Loucy (cell line): ENCODE measurements around the gene AMN.

Experiments used
- H2AFZ ChIP-seq: fragments of 200-600 bp; sonication (generic); 2 replicates; pipeline ENCODE4 v1.6.0; 2016; ENCODE audit warnings: antibody characterized with exemption, mild to moderate bottlenecking, low read length, moderate library complexity
- H3F3A ChIP-seq: fragments of 200-600 bp; 2 replicates; pipeline ENCODE4 v1.6.0; 2016; ENCODE audit warnings: antibody characterized with exemption, low read depth, mild to moderate bottlenecking
- H3K27me3 ChIP-seq: fragments of 200-600 bp; sonication (generic); 2 replicates; pipeline ENCODE4 v1.6.1; 2014; ENCODE audit warnings: low read length, mild to moderate bottlenecking; ENCODE audit not compliant: insufficient read depth, poor library complexity, severe bottlenecking
- H3K36me3 ChIP-seq: fragments of 200-600 bp; sonication (generic); 2 replicates; pipeline ENCODE4 v1.6.1; 2016; ENCODE audit warnings: low read length; ENCODE audit not compliant: insufficient read depth
- H3K4me1 ChIP-seq: fragments of 200-600 bp; sonication (generic); 2 replicates; pipeline ENCODE4 v1.5.1; 2014; ENCODE audit warnings: low read length, mild to moderate bottlenecking; ENCODE audit not compliant: insufficient read depth, poor library complexity, severe bottlenecking
- H3K4me2 ChIP-seq: fragments of 200-600 bp; sonication (generic); 2 replicates; pipeline ENCODE4 v1.6.0; 2014; ENCODE audit warnings: antibody characterized with exemption, low read length, low read depth, mild to moderate bottlenecking; ENCODE audit not compliant: poor library complexity, severe bottlenecking
- H3K4me3 ChIP-seq: fragments of 200-600 bp; sonication (generic); 2 replicates; pipeline ENCODE4 v1.5.1; 2014; ENCODE audit warnings: low read length, mild to moderate bottlenecking, mixed read lengths; ENCODE audit not compliant: poor library complexity, severe bottlenecking
- H3K79me2 ChIP-seq: fragments of 200-600 bp; sonication (generic); 2 replicates; pipeline ENCODE4 v1.6.1; 2014; ENCODE audit warnings: low read length; ENCODE audit not compliant: insufficient read depth
- H3K9ac ChIP-seq: fragments of 200-600 bp; sonication (generic); 2 replicates; pipeline ENCODE4 v1.6.0; 2014; ENCODE audit warnings: mild to moderate bottlenecking, low read depth, low read length, moderate library complexity; ENCODE audit not compliant: poor library complexity, severe bottlenecking
- H3K9me2 ChIP-seq: fragments of 200-600 bp; sonication (generic); replicated peaks from 2 replicates; pipeline ENCODE4 v1.6.1; 2016; ENCODE audit warnings: low read depth, low read length, mixed read lengths
- H3K9me3 ChIP-seq: fragments of 200-600 bp; sonication (generic); 2 replicates; pipeline ENCODE4 v1.6.1; 2014; ENCODE audit warnings: mild to moderate bottlenecking, antibody characterized with exemption, low read length, low read depth; ENCODE audit not compliant: insufficient read depth
- H4K20me1 ChIP-seq: fragments of 200-600 bp; sonication (generic); 2 replicates; pipeline ENCODE4 v1.6.0; 2014; ENCODE audit warnings: antibody characterized with exemption, low read length, mild to moderate bottlenecking; ENCODE audit not compliant: insufficient read depth, poor library complexity, severe bottlenecking
- EZH2phosphoT487 ChIP-seq: fragments of 200-600 bp; IDR thresholded peaks from 2 replicates; pipeline ENCODE4 v1.6.1; 2018; ENCODE audit warnings: antibody characterized with exemption, mild to moderate bottlenecking, moderate library complexity, borderline replicate concordance
- TF ChIP-seq, protein P1 (sequence below): fragments of 200-600 bp; sonication (generic); conservative IDR thresholded peaks from 2 replicates; pipeline ENCODE4 v1.5.1; 2014; ENCODE audit warnings: mild to moderate bottlenecking, antibody characterized with exemption, low read length

Gene AMN

DNA sequence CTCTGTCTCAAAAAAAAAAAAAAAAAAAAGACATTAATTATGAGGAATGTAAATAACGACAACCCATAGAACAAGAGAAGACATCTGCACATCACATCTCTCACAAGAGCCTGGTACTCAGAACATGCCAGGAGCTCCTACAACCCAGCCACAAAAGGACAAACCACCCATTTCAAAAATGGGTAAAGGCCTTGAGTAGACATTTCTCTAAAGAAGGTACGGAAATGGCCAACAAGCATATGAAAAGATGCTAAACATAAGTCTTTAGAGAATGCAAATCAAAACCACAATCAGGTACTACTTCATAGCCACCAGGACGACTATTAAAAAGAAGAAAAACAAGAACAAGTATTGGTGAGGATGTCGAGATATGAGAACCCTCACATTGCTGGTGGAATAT is 13.3 kb downstream of the AMN start:
- Histone ChIP-seq H3K9me3 (no peaks in the 10 kb centered on the region), H3K4me1 (no peaks in the 10 kb centered on the region), H3K9me2 (no peaks in the 10 kb centered on the region), H3K4me2 (no peak overlapping the region), H2AFZ (no peak overlapping the region), H4K20me1 (no peaks in the 10 kb centered on the region), H3K4me3 (no peak overlapping the region), H3K79me2 (no peaks in the 10 kb centered on the region), H3F3A (no peaks in the 10 kb centered on the region), H3K36me3 (no peaks in the 10 kb centered on the region), H3K9ac (no peak overlapping the region), H3K27me3 (no peaks in the 10 kb centered on the region)
- no peak for TF ChIP-seq EZH2phosphoT487
- TF ChIP-seq, protein P1, sequence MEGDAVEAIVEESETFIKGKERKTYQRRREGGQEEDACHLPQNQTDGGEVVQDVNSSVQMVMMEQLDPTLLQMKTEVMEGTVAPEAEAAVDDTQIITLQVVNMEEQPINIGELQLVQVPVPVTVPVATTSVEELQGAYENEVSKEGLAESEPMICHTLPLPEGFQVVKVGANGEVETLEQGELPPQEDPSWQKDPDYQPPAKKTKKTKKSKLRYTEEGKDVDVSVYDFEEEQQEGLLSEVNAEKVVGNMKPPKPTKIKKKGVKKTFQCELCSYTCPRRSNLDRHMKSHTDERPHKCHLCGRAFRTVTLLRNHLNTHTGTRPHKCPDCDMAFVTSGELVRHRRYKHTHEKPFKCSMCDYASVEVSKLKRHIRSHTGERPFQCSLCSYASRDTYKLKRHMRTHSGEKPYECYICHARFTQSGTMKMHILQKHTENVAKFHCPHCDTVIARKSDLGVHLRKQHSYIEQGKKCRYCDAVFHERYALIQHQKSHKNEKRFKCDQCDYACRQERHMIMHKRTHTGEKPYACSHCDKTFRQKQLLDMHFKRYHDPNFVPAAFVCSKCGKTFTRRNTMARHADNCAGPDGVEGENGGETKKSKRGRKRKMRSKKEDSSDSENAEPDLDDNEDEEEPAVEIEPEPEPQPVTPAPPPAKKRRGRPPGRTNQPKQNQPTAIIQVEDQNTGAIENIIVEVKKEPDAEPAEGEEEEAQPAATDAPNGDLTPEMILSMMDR = no peak

DNA sequence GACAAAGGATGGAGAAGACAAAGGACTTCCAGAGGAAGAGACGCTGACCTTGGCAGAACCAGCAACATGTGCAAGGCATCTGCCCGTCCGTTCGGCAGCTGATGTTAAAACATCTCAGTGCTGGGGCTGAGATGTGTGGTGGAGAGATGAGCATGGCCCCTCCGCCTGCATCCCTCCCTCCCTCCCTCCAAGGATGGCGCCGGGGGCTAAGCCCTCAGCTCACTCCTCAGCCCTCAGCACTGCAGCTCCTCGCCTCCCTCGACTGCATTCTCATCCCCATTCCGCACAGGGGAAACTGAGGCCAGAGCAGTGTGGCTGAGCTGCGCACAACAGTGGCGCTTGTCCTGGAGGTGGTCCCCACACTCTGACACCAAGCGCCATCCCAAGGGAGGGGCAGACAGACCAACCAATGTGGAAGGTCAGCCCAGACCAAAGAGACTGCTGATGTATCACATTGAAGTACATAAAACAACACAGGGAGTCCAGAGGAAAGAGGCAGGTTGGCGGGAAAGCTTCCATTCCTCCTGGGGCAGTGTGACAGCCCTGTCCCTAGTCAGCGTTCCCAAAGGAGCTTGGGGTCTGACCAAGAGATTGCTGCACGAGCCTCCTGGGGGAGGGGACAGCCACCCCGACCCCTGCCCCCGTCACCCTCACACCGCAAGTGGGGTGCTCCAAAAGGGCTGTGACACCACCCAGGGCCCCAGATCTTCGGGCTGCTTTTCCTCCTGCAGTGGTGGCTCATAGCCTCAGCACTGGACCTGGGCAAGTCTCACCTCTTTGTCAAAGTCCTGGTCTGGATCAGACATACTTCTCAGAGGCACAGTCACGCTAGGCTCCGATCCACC is 15.1 kb downstream of the AMN start:
- no peaks in the 10 kb centered on the region for H4K20me1 ChIP-seq
- H3K4me1 ChIP-seq = no peaks in the 10 kb centered on the region
- no peak overlapping the region for H3K4me3 ChIP-seq
- no peaks in the 10 kb centered on the region for H3K9me3 ChIP-seq
- H3K9me2 ChIP-seq = no peaks in the 10 kb centered on the region
- H2AFZ ChIP-seq = no peak overlapping the region
- H3K27me3 ChIP-seq = no peaks in the 10 kb centered on the region
- H3K36me3 ChIP-seq = no peaks in the 10 kb centered on the region
- H3F3A ChIP-seq = no peaks in the 10 kb centered on the region
- TF ChIP-seq, protein P1 = no peak
- no peak for TF ChIP-seq EZH2phosphoT487
- H3K4me2 ChIP-seq = no peak overlapping the region
- H3K9ac ChIP-seq = no peak overlapping the region
- no peaks in the 10 kb centered on the region for H3K79me2 ChIP-seq

GRCh38 chr14:102938191-102938590 is 15.7 kb downstream of the AMN start:
- H4K20me1 ChIP-seq = no peaks in the 10 kb centered on the region
- no peaks in the 10 kb centered on the region for H3K27me3 ChIP-seq
- no peaks in the 10 kb centered on the region for H3K79me2 ChIP-seq
- H3K4me2 ChIP-seq = no peak overlapping the region
- H3K4me1 ChIP-seq = no peaks in the 10 kb centered on the region
- TF ChIP-seq EZH2phosphoT487 = no peak
- TF ChIP-seq, protein P1 = no peak
- H3F3A ChIP-seq = no peaks in the 10 kb centered on the region
- H3K9me3 ChIP-seq = no peaks in the 10 kb centered on the region
- H2AFZ ChIP-seq = no peak overlapping the region
- no peaks in the 10 kb centered on the region for H3K36me3 ChIP-seq
- no peaks in the 10 kb centered on the region for H3K9me2 ChIP-seq
- H3K9ac ChIP-seq = no peak overlapping the region
- H3K4me3 ChIP-seq = no peak overlapping the region
